ENCODE measurements around the gene SGIP1.
A peak's percentile ranks its signal among the peaks of the same experiment; 100 is the strongest.

Gene SGIP1

DNA sequence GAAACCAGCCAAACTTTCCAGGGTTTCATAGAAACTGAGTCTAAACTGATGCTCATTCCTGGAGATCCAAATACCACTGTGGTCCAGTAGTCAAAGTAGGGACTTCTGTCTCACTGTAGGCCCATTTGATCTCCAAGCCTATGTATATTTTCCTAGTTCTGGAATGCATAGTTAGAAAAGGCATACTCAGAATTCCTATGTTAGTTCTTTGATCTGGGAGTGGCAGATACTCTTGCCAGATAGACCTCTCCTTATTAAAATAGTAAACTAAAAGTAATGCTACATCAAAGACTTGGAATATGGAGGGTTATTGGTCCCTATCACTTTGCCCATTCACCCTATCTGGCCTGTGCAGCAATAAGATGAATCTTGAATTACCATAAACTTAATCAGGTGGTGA is 10.4 kb upstream of the SGIP1 start:
- no peak for DNase-seq (ENCODE audit: low spot score)

- DNase-seq (ENCODE audit: low spot score), result no peak
Observed at GRCh38 chr1:66525086-66525485, 8.9 kb upstream of the SGIP1 start.

DNA sequence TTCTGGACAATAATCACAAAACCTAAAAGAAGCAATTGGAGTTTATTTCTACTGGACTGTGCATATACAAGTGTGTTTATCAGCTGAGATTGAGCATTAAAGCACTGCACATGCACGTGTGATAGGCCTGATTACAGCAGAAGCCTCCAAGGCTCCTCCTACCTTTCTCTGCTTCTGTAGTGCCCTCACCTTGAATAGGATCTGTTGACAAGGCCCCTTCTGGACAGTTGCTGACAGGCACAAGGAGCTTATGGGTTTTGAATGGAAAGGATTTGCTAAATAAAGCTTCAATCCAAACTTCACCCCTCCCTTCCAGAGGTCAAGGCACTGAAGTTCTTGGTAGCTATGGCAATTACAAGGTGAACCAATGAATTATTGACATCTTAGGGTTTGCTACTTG is 7.9 kb upstream of the SGIP1 start:
- DNase-seq (ENCODE audit: low spot score), result no peak

DNA sequence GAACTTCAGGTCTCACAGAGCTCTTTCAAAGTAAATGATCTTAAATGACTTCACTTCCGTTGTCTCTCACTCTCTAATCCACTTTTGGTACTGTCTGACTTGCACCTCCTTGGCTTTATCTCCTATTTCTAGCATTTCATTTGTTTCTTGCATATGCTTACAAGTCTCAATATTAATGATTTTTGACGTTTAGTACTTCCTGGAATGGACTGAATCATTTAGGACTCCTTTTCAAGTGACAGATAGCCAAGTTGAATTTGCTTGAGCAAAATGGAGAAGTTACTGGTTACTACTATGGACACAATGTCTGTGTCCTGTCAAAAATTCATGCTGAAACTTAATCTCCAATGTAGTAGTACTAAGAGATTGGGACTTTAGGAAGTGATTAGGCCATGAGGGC is 7.0 kb upstream of the SGIP1 start:
- DNase-seq (ENCODE audit: low spot score), result no peak

DNA sequence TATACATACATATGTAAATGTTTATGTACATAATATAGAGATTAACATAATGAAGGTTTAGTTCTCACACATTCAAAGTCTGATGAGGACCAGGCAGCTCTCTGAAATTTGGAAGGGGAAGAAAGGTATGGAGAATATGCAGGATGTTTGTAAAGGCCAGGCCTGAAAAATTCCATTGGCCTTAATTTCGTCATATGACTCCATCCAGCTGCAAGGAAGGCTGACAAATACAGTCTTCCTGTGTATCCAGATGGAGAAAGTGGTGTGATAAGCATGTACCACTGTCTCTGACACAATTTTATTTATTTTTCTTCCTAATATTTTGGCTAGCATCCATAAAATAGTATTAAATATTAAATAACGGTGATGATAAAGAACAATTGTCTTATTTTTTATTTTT is 6.3 kb upstream of the SGIP1 start:
- no peak for DNase-seq (ENCODE audit: low spot score)

GRCh38 chr1:66528580-66528979 is 5.4 kb upstream of the SGIP1 start:
- DNase-seq (ENCODE audit: low spot score), result no peak

- DNase-seq (ENCODE audit: low spot score), result no peak
Observed at GRCh38 chr1:66532214-66532613, 1.7 kb upstream of the SGIP1 start.

GRCh38 chr1:66532798-66533783 is 862 bp upstream of the SGIP1 start:
- peak; percentile 47 for DNase-seq (ENCODE audit: low spot score)

DNA sequence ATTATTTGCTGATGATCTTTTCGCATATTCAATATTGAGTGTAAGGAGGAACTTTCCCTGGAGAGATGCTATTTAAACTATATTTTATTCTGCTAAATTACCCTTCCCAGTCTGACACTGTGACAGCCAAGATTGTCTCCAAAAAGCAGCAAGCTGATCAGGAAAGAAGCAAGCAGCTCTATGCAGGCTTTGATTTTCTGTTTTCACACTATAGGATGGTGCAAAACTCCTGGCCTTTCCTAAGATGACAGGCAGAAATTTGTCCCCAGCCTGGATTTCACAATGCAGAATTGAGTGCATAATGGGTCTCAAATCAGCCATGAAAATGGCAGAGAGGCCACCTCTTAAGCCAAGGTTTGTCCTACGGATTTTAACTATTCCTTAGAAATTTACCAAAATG is 1.1 kb downstream of the SGIP1 start:
- peak; percentile 62 for DNase-seq (ENCODE audit: low spot score)

DNA sequence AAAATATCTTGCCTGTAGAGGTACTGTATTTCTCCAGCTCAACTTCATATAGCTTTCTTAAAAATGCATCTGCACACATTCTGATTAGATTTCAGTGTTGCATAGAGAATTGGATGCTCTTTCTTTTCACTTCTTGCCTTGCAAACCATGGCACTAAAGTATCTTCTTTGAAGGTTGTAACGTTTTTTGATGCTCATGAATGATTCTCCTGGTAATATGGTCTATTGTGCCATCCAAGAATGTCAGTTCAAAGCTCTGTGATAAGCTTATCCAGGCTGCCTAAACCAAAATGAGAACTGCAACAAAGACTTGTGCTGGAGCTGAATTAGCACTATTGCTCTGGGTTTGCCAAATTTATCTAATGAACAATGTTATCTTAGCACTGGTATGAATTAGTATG is 1.9 kb downstream of the SGIP1 start:
- DNase-seq (ENCODE audit: low spot score), result peak; percentile 53

GRCh38 chr1:66537718-66538117 is 3.8 kb downstream of the SGIP1 start:
- DNase-seq (ENCODE audit: low spot score), result no peak

DNA sequence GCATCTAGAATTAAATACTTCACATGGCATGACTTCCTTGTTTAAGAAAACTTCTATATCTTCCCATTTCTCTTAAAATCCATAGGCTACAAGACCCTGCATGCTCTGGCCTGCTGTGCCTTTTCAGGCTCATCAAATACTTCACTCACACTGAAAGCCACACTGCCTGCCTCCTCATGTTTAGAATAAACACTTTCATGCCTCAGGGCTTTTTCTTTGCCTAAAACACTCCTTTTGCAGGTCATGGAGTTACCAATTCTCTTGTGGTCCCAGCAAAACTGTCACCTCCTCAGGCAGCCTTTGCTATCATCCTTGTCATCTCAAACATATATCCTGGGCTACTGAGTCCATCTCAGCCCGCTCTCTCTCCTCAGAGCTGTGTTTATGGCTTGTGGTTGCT is 5.5 kb downstream of the SGIP1 start:
- DNase-seq (ENCODE audit: low spot score), result no peak

DNA sequence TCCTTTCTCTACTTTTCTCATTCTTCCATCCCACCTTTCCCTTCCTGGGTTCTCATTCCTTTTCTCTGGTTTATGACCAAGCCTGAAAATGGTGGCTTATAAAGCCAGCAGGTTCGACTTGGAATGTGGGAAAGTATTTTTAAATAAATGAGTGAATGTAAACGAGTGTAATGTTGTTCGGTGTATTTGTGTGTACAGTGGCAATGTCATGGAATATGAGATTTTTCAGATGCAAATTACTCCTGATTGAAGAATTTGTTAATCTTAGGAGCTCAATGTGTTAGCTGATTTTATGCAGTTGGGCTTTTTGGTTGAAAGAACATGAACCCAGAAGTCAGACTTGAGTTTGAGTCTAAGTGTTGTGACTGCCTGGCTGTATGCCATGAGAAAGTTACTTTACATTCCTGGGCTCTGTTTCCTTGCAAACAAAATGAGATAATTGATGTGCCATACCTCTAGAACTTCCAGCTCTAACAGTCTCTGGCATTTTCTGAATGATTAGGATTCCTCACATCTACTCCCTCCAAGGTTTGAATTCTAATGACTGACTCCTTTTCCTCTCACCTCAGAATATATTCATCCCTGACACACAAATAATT is 6.6 kb downstream of the SGIP1 start:
- no peak for DNase-seq (ENCODE audit: low spot score)

GRCh38 chr1:66542314-66542713 is 8.4 kb downstream of the SGIP1 start:
- DNase-seq (ENCODE audit: low spot score), result no peak

GRCh38 chr1:66542811-66543767 is 9.1 kb downstream of the SGIP1 start:
- peak; percentile 83 for DNase-seq (ENCODE audit: low spot score)

GRCh38 chr1:66546047-66546810 is 12.3 kb downstream of the SGIP1 start:
- no peak for DNase-seq (ENCODE audit: low spot score)

DNA sequence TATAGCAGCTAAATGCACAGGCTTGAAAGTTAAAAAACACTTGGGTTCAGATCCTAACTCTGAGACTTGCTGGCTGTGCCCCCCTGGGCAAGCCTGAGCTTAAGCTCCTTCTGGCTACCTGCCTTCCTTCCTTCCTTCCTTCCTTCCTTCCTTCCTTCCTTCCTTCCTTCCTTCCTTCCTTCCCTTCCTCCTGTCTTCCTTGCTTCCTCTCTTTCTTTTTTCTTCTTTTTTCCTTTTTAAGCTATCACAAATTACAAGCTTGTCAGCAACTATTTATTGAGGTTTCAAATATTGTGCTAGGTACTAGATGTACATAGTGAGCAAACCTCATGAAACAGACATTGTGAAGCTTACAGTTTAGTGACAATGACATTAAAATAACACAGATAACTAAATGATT is 15.1 kb downstream of the SGIP1 start:
- no peak for DNase-seq (ENCODE audit: low spot score)

DNA sequence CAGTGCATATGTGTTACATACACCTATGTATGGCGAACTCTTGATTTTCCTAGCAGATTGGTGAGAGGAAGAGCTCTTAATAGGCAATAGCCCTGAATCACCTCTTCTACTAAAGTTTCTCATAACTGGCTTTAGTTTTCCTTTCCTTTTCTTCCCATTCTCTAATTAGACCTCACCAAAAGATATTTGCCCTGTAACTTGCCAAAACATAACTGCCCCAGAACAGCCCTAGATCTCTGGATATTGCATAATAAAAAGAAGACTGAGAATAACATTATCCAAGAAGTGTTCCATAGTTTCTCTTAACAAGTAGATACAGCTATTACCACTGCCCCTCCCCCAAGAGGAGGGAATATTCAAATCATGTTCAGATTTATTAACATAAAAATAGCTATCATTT is 16.3 kb downstream of the SGIP1 start:
- no peak for DNase-seq (ENCODE audit: low spot score)

DNA sequence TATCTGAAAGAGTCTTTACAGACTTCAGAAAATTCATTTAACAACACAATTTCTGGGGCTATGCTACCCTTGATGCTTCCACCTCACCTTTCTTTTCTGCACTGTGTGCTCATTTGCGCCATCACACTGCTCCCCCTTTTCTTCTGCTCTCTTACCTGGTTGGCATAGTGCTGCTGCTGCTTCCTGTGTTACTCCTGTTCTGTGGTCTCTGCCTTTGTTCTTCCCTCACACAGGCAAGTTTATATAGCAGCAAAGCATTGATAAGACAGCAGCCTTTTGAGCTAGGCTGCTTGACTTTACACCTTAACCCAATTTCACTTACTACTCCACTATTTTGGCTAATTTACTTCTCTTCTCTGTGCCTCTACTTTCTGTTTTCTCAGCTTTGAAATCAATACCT is 18.3 kb downstream of the SGIP1 start:
- DNase-seq (ENCODE audit: low spot score), result no peak

GRCh38 chr1:66552829-66553228 is 18.9 kb downstream of the SGIP1 start:
- DNase-seq (ENCODE audit: low spot score), result no peak

DNA sequence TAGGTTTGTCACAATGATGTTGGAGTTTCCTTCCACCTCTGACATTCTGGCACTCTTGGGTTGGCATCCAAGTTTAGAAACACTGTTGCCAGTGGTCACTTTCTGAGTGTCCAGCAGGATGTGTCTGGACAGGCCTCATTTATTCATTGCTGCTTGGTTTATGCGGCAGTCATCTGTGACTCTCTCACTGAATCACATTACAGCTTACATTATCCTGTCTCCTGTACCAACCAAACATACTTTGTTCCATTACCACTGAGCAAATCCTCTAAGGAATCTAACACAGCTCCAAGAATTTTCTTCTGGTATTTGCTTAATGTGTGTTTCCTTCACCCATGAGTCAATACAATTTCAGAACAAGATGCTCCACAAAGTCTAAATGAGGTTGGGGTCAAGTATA is 19.9 kb downstream of the SGIP1 start:
- DNase-seq (ENCODE audit: low spot score), result no peak

GRCh38 chr1:66556161-66556611 is 22.2 kb downstream of the SGIP1 start:
- peak; percentile 64 for DNase-seq (ENCODE audit: low spot score)

Measured in globus pallidus (tissue), 1 donor.